ENCODE measurements around the gene PODXL. TPM values are rescaled to one million over a fixed set of nuclear protein-coding genes. Genes with fewer than 3 reads are reported as not detected.
A peak's percentile ranks its signal among the peaks of the same experiment; 100 is the strongest.

The PODXL gene
- polyA plus RNA-seq, 1 donor (not counting 4 experiments of a cell fraction or from before 2014, with no cell fraction given), result 0.08 TPM

DNA sequence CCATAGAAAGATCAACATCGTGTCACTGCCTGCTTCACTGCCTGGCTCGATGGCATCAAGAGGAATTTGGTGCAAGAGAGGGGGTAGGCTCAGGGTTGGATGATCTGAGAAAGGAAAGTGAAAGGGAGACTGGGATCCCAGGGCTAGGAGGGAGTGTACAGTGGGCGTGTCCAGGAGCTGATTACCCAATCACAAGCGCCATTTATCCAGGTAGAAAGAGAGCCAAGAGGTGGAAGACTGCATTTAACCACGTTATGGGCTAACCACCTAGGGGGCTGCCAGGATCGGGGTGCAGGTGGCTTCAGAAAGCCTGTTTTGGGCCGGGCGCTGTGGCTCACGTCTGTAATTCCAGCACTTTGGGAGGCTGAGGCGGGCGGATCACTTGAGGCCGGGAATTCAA lies 10.3 kb downstream of the PODXL start:
- Histone ChIP-seq H3K27ac (ENCODE audit: control insufficient read depth, insufficient read depth, low read length) (no peak overlapping the region), H2AFZ (ENCODE audit: control insufficient read depth, low read length) (no peak overlapping the region), H3K9ac (ENCODE audit: control insufficient read depth, extremely low read depth, insufficient read depth, low read length) (no peak overlapping the region), H3K36me3 (ENCODE audit: control insufficient read depth in 2 of 2, extremely low read depth in 1 of 2, insufficient read depth in 2 of 2, low read length in 2 of 2) (no peaks in the 10 kb centered on the region), H3K79me2 (ENCODE audit: control insufficient read depth, insufficient read depth, low read length) (no peaks in the 10 kb centered on the region), H3K9me1 (ENCODE audit: control insufficient read depth, extremely low read depth, insufficient read depth, low read length) (no peaks in the 10 kb centered on the region), H3K27me3 (ENCODE audit: control insufficient read depth, extremely low read depth, insufficient read depth, low read length) (no peaks in the 10 kb centered on the region), H4K20me1 (ENCODE audit: control insufficient read depth, extremely low read depth, insufficient read depth, low read length) (no peaks in the 10 kb centered on the region), H3K4me3 (ENCODE audit: control insufficient read depth in 2 of 3, extremely low read depth in 1 of 3, insufficient read depth in 2 of 3, low read depth in 1 of 3, low read length in 3 of 3) (no peak overlapping the region), H3K4me2 (ENCODE audit: control insufficient read depth, extremely low read depth, insufficient read depth, low read depth, low read length) (peak overlapping the region; percentile 25), H3K9me3 (ENCODE audit: control insufficient read depth, low read depth, low read length) (no peaks in the 10 kb centered on the region), H3K4me1 (ENCODE audit: control insufficient read depth, extremely low read depth, insufficient read depth, low read length) (no peaks in the 10 kb centered on the region)
- dilution Hi-C loops (cut with MboI; ENCODE audit: extremely low pct_ligation_motif_present, low sequenced_read_pairs), result no loop called here
- no peak for DNase-seq (ENCODE audit: low read depth, low spot score)
- no peak for FAIRE-seq
- TF ChIP-seq, protein P1, sequence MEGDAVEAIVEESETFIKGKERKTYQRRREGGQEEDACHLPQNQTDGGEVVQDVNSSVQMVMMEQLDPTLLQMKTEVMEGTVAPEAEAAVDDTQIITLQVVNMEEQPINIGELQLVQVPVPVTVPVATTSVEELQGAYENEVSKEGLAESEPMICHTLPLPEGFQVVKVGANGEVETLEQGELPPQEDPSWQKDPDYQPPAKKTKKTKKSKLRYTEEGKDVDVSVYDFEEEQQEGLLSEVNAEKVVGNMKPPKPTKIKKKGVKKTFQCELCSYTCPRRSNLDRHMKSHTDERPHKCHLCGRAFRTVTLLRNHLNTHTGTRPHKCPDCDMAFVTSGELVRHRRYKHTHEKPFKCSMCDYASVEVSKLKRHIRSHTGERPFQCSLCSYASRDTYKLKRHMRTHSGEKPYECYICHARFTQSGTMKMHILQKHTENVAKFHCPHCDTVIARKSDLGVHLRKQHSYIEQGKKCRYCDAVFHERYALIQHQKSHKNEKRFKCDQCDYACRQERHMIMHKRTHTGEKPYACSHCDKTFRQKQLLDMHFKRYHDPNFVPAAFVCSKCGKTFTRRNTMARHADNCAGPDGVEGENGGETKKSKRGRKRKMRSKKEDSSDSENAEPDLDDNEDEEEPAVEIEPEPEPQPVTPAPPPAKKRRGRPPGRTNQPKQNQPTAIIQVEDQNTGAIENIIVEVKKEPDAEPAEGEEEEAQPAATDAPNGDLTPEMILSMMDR (optimal IDR thresholded peaks at IDR 0.05 in 1 of 3, IDR thresholded peaks at IDR 0.05 in 1 of 3, conservative IDR thresholded peaks at IDR 0.05 in 1 of 3; ENCODE audit: extremely low read depth in 1 of 3, insufficient read depth in 2 of 3, low read length in 3 of 3), result no peak
- TF ChIP-seq EZH2 (IDR thresholded peaks at IDR 0.05; ENCODE audit: low read length), result no peak

DNA sequence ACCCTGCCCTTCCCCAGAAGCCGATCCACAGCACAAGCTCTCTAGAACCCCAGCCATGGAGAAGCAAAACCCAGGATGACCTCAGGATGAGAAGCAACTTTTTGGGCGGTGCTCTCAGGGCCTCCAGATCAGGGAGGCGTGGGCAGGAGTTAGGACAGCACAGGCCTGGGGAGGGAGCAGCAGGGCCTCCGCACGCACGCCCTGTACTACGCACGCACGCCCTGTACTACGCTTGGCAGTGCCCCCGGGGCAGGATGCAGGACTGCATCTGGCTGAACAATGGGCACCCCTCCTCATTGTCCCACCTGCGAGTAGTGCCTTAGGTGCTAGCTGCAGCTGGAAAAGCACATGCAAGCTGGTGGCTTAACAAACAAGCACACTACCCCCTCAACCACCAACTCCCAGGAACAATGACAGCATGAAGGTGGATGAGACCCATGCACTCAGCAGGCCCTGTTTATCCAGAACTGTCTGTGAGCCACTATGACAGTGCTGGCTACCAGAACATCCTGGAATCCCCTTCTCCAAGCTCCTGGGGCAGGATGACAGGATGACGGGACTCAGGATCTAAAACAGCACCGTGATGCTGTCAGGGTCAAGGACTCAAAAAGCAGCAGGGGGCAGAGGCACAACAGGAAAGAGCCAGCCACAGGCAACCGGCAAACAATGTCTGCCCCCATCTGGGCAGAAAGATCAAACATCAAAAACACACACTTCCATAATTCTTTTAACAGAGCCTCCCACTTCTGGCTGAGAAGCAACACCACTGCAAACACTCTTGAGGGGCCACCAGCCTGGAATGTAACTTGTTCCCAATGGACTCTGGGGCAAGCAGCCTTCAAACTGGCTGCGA lies 11.8 kb downstream of the PODXL start:
- no peaks in the 10 kb centered on the region for H3K27me3 ChIP-seq (ENCODE audit: control insufficient read depth, extremely low read depth, insufficient read depth, low read length)
- H3K4me3 ChIP-seq (ENCODE audit: control insufficient read depth in 2 of 3, extremely low read depth in 1 of 3, insufficient read depth in 2 of 3, low read depth in 1 of 3, low read length in 3 of 3), result no peak overlapping the region
- no peaks in the 10 kb centered on the region for H3K4me1 ChIP-seq (ENCODE audit: control insufficient read depth, extremely low read depth, insufficient read depth, low read length)
- no peaks in the 10 kb centered on the region for H3K79me2 ChIP-seq (ENCODE audit: control insufficient read depth, insufficient read depth, low read length)
- dilution Hi-C loops (cut with MboI; ENCODE audit: extremely low pct_ligation_motif_present, low sequenced_read_pairs), result no loop called here
- FAIRE-seq (no peak), DNase-seq (ENCODE audit: low read depth, low spot score) (no peak)
- H3K36me3 ChIP-seq (ENCODE audit: control insufficient read depth in 2 of 2, extremely low read depth in 1 of 2, insufficient read depth in 2 of 2, low read length in 2 of 2), result no peaks in the 10 kb centered on the region
- H3K9me3 ChIP-seq (ENCODE audit: control insufficient read depth, low read depth, low read length), result no peaks in the 10 kb centered on the region
- H3K9ac ChIP-seq (ENCODE audit: control insufficient read depth, extremely low read depth, insufficient read depth, low read length), result no peak overlapping the region
- H3K9me1 ChIP-seq (ENCODE audit: control insufficient read depth, extremely low read depth, insufficient read depth, low read length), result no peaks in the 10 kb centered on the region
- no peaks in the 10 kb centered on the region for H4K20me1 ChIP-seq (ENCODE audit: control insufficient read depth, extremely low read depth, insufficient read depth, low read length)
- TF ChIP-seq, protein P1 (optimal IDR thresholded peaks at IDR 0.05 in 1 of 3, IDR thresholded peaks at IDR 0.05 in 1 of 3, conservative IDR thresholded peaks at IDR 0.05 in 1 of 3; ENCODE audit: extremely low read depth in 1 of 3, insufficient read depth in 2 of 3, low read length in 3 of 3), result peak in 1 of 3 experiments; percentile 39
- no peak for TF ChIP-seq EZH2 (IDR thresholded peaks at IDR 0.05; ENCODE audit: low read length)
- no peak overlapping the region for H3K27ac ChIP-seq (ENCODE audit: control insufficient read depth, insufficient read depth, low read length)
- no peak overlapping the region for H3K4me2 ChIP-seq (ENCODE audit: control insufficient read depth, extremely low read depth, insufficient read depth, low read depth, low read length)
- H2AFZ ChIP-seq (ENCODE audit: control insufficient read depth, low read length), result no peak overlapping the region

Measured in keratinocyte (primary cell).